Activated CD4-positive, alpha-beta T cell treated with anti-CD3 and anti-CD28 coated beads for 4 hours (primary cell): ENCODE data around the gene RIPOR2.
A peak's percentile ranks its signal among the peaks of the same experiment; 100 is the strongest.
"Not testable (repeated sequence)": the region's sequence is repeated elsewhere in the genome, so short reads cannot be mapped to it uniquely, and the experiment has no call there.

Source experiments
- DNase-seq, 2 donors: peaks; one replicate each; pipeline ENCODE4 v3.0.0-alpha.2; 2020

The RIPOR2 gene

GRCh38 chr6:24953726-24954125 lies 18.0 kb upstream of the RIPOR2 start:
- no peak for DNase-seq

- DNase-seq, result no peak
Observed at GRCh38 chr6:24951811-24952299, 16.1 kb upstream of the RIPOR2 start.

- no peak for DNase-seq
Observed at GRCh38 chr6:24950218-24950941, 14.6 kb upstream of the RIPOR2 start.

- DNase-seq, result peak in 1 of 2 donors; percentile 42
Observed at GRCh38 chr6:24949020-24949569, 13.3 kb upstream of the RIPOR2 start.

GRCh38 chr6:24948261-24948660 lies 12.5 kb upstream of the RIPOR2 start:
- not testable (repeated sequence) for DNase-seq

GRCh38 chr6:24947636-24948035 lies 11.9 kb upstream of the RIPOR2 start:
- DNase-seq, result no peak

- no peak for DNase-seq
Observed at GRCh38 chr6:24945054-24945453, 9.3 kb upstream of the RIPOR2 start.

- DNase-seq, result no peak
Observed at GRCh38 chr6:24943774-24944173, 8.0 kb upstream of the RIPOR2 start.

- DNase-seq, result no peak
Observed at GRCh38 chr6:24940311-24940917, 4.7 kb upstream of the RIPOR2 start.

- DNase-seq, result peak; percentile 57 to 62
Observed at GRCh38 chr6:24936641-24937317, 1.0 kb upstream of the RIPOR2 start.

GRCh38 chr6:24933868-24934401 lies 1.8 kb downstream of the RIPOR2 start:
- peak; percentile 50 for DNase-seq

GRCh38 chr6:24933266-24933665 lies 2.5 kb downstream of the RIPOR2 start:
- DNase-seq, result no peak

GRCh38 chr6:24932832-24933231 lies 2.9 kb downstream of the RIPOR2 start:
- no peak for DNase-seq

- no peak for DNase-seq
Observed at GRCh38 chr6:24931718-24932691, 3.8 kb downstream of the RIPOR2 start.

GRCh38 chr6:24931296-24931695 lies 4.5 kb downstream of the RIPOR2 start:
- no peak for DNase-seq

GRCh38 chr6:24930431-24930871 lies 5.3 kb downstream of the RIPOR2 start:
- DNase-seq, result no peak

GRCh38 chr6:24929242-24929641 lies 6.5 kb downstream of the RIPOR2 start:
- no peak for DNase-seq

GRCh38 chr6:24927985-24928745 lies 7.6 kb downstream of the RIPOR2 start:
- DNase-seq, result peak in 1 of 2 donors; percentile 28

- DNase-seq, result no peak
Observed at GRCh38 chr6:24927277-24927955, 8.3 kb downstream of the RIPOR2 start.

GRCh38 chr6:24926647-24927046 lies 9.1 kb downstream of the RIPOR2 start:
- not testable (repeated sequence) for DNase-seq

- no peak for DNase-seq
Observed at GRCh38 chr6:24926192-24926591, 9.6 kb downstream of the RIPOR2 start.
